ENCODE data around the gene TDRD6. TPM values are rescaled to one million over a fixed set of nuclear protein-coding genes. Genes with fewer than 3 reads are reported as not detected.
"Not testable (repeated sequence)": the region's sequence is repeated elsewhere in the genome, so short reads cannot be mapped to it uniquely, and the experiment has no call there.

Gene TDRD6
- total and polyA plus RNA-seq, 4 donors, result 0.44 to 3.8 (median 2.3) TPM

GRCh38 chr6:46734867-46735719 lies 47.4 kb downstream of the TDRD6 start, which contains the start of gene PLA2G7:
PLA2G7 (minus strand) TSS chr6:46735375; CDS start chr6:46722891, 12,484 bp downstream.
- Histone ChIP-seq H3K27me3 (ENCODE audit: control insufficient read depth, insufficient read depth, low read length) (no peaks in the 10 kb centered on the region), H3K4me1 (ENCODE audit: control insufficient read depth, insufficient read depth, low read length) (peaks cover 14% of the 10 kb centered on the region), H3K27ac (ENCODE audit: low read depth, low read length) (peak within 1 kb of the TSS; percentile 19), H3K36me3 (ENCODE audit: control insufficient read depth, insufficient read depth, low read length) (no peaks in the 10 kb centered on the region), H3K4me3 (ENCODE audit: low read depth, low read length) (peak within 1 kb of the TSS; percentile 59), H3K9me3 (ENCODE audit: control insufficient read depth, insufficient read depth, low read length) (no peaks in the 10 kb centered on the region)
- DNase-seq (ENCODE audit: low read depth in 4 of 6, low spot score in 6 of 6), result peak in 5 of 6 donors; percentile 18 to 79 (median 28)
- WGBS (ENCODE audit: insufficient coverage), result under 1% methylated on average over 73 of the region's 73 CpGs

GRCh38 chr6:46735720-46736031 lies 48.0 kb downstream of the TDRD6 start:
- H3K36me3 ChIP-seq (ENCODE audit: control insufficient read depth, insufficient read depth, low read length), result no peaks in the 10 kb centered on the region
- H3K27ac ChIP-seq (ENCODE audit: low read depth, low read length), result no peak overlapping the region
- DNase-seq (ENCODE audit: low read depth in 4 of 6, low spot score in 6 of 6), result peak in 3 of 6 donors; percentile 11 to 59 (median 24)
- peaks cover 14% of the 10 kb centered on the region for H3K4me1 ChIP-seq (ENCODE audit: control insufficient read depth, insufficient read depth, low read length)
- WGBS (ENCODE audit: insufficient coverage), result 21% methylated on average over 5 of the region's 8 CpGs
- no peaks in the 10 kb centered on the region for H3K27me3 ChIP-seq (ENCODE audit: control insufficient read depth, insufficient read depth, low read length)
- peak overlapping the region; percentile 59 for H3K4me3 ChIP-seq (ENCODE audit: low read depth, low read length)
- no peaks in the 10 kb centered on the region for H3K9me3 ChIP-seq (ENCODE audit: control insufficient read depth, insufficient read depth, low read length)

DNA sequence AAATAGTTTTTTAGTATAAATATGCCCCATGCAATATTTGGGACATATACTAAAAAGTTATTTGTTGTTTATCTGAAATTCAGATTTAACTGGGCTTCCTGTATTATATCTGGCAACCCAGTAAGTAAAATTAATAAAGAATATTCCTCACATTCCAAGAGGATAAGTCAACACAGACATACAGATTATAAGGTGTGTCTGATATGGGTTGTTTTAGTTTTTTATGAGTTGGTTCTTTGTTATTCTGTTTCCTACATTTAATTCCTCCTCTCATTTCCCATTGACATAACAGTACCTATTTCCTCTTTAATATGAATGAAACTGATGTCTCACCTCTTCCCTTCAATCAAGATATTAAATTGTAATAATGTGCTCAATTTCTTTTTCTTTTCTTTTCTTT lies 49.2 kb downstream of the TDRD6 start:
- Histone ChIP-seq H3K27ac (ENCODE audit: low read depth, low read length) (no peak overlapping the region), H3K9me3 (ENCODE audit: control insufficient read depth, insufficient read depth, low read length) (no peaks in the 10 kb centered on the region), H3K4me3 (ENCODE audit: low read depth, low read length) (no peak overlapping the region), H3K27me3 (ENCODE audit: control insufficient read depth, insufficient read depth, low read length) (no peaks in the 10 kb centered on the region), H3K36me3 (ENCODE audit: control insufficient read depth, insufficient read depth, low read length) (no peaks in the 10 kb centered on the region), H3K4me1 (ENCODE audit: control insufficient read depth, insufficient read depth, low read length) (peaks cover 14% of the 10 kb centered on the region)
- no peak for DNase-seq (ENCODE audit: low read depth in 4 of 6, low spot score in 6 of 6)

DNA sequence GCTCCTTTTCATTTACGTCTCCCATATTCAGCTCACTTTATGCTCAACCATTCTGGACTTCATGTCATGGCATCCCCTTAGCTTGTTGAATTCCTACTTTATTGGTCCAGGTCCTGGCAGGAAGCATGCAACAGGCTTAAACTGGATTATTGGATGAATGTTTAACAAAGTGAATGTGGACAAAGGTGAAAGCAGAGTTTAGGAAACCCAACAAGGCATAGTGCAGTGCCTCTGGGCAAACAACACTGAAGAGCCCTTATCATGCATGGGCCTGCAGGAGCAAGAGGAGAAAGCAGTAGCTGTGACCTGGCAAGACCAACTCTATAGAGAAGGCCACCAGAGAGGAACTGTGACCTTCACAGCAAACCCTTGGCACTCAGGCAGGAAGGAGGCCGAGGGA lies 53.8 kb downstream of the TDRD6 start:
- WGBS (ENCODE audit: insufficient coverage), result 80% methylated on average over 2 of the region's 2 CpGs
- Histone ChIP-seq H3K4me3 (ENCODE audit: low read depth, low read length) (no peak overlapping the region), H3K9me3 (ENCODE audit: control insufficient read depth, insufficient read depth, low read length) (no peaks in the 10 kb centered on the region), H3K36me3 (ENCODE audit: control insufficient read depth, insufficient read depth, low read length) (no peaks in the 10 kb centered on the region), H3K27ac (ENCODE audit: low read depth, low read length) (no peak overlapping the region), H3K4me1 (ENCODE audit: control insufficient read depth, insufficient read depth, low read length) (no peaks in the 10 kb centered on the region), H3K27me3 (ENCODE audit: control insufficient read depth, insufficient read depth, low read length) (no peaks in the 10 kb centered on the region)
- DNase-seq (ENCODE audit: low read depth in 4 of 6, low spot score in 6 of 6), result no peak

- Histone ChIP-seq H3K27ac (ENCODE audit: low read depth, low read length) (no peak overlapping the region), H3K36me3 (ENCODE audit: control insufficient read depth, insufficient read depth, low read length) (no peaks in the 10 kb centered on the region), H3K9me3 (ENCODE audit: control insufficient read depth, insufficient read depth, low read length) (no peaks in the 10 kb centered on the region), H3K4me1 (ENCODE audit: control insufficient read depth, insufficient read depth, low read length) (no peaks in the 10 kb centered on the region), H3K27me3 (ENCODE audit: control insufficient read depth, insufficient read depth, low read length) (no peaks in the 10 kb centered on the region), H3K4me3 (ENCODE audit: low read depth, low read length) (no peak overlapping the region)
- DNase-seq (ENCODE audit: low read depth in 4 of 6, low spot score in 6 of 6), result no peak
- no CpG with 5 or more reads among the region's 4 CpGs for WGBS (ENCODE audit: insufficient coverage)
These were observed 54.2 kb downstream of the TDRD6 start for GRCh38 chr6:46741910-46742309.

DNA sequence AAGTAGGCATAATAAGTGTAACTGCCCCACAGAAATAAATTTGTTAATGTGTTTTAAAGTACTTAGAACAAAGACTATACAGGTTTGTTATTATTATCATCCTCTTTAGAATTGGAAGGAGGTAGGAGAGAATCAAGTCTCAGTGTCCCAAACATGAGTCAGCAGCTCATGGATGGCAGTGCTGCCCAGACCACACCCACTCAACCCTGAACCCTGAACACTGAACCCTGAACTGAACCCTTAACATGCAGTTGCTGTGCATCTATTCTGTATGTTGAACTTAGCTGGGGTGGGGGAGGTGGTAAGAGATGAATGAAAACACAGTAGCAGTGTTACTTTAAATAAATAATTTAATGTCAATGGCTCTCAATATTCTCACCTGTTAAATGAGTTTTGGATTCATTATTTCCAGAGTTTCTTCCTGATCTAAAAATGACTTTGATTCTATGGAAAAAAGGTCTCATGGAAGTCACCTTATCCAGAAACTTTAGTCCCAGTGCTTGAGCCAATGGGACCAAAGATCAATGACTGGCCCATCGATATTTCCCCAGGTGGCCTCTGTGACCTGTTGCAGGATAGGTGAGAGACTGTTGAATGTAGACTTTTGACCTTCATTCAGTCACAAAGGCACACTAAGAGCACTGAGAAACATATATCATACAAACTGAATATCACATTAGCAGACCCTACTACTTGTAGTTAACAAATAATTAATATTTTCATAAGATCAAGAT lies 55.9 kb downstream of the TDRD6 start:
- WGBS (ENCODE audit: insufficient coverage), result no CpG with 5 or more reads among the region's 1 CpG
- H3K36me3 ChIP-seq (ENCODE audit: control insufficient read depth, insufficient read depth, low read length), result no peaks in the 10 kb centered on the region
- no peaks in the 10 kb centered on the region for H3K9me3 ChIP-seq (ENCODE audit: control insufficient read depth, insufficient read depth, low read length)

GRCh38 chr6:46744159-46744725 lies 56.6 kb downstream of the TDRD6 start:
- not testable (repeated sequence) for H3K4me1 ChIP-seq (ENCODE audit: control insufficient read depth, insufficient read depth, low read length); DNase-seq (ENCODE audit: low read depth in 4 of 6, low spot score in 6 of 6); H3K9me3 ChIP-seq (ENCODE audit: control insufficient read depth, insufficient read depth, low read length); H3K27ac ChIP-seq (ENCODE audit: low read depth, low read length); H3K4me3 ChIP-seq (ENCODE audit: low read depth, low read length); H3K36me3 ChIP-seq (ENCODE audit: control insufficient read depth, insufficient read depth, low read length); H3K27me3 ChIP-seq (ENCODE audit: control insufficient read depth, insufficient read depth, low read length)
- WGBS (ENCODE audit: insufficient coverage), result no CpG with 5 or more reads among the region's 3 CpGs

More for the DNA sequence above, 55.9 kb downstream of the TDRD6 start:
- Histone ChIP-seq H3K4me1 (ENCODE audit: control insufficient read depth, insufficient read depth, low read length) (no peaks in the 10 kb centered on the region), H3K27me3 (ENCODE audit: control insufficient read depth, insufficient read depth, low read length) (no peaks in the 10 kb centered on the region), H3K4me3 (ENCODE audit: low read depth, low read length) (no peak overlapping the region), H3K27ac (ENCODE audit: low read depth, low read length) (no peak overlapping the region)
- no peak for DNase-seq (ENCODE audit: low read depth in 4 of 6, low spot score in 6 of 6)

DNA sequence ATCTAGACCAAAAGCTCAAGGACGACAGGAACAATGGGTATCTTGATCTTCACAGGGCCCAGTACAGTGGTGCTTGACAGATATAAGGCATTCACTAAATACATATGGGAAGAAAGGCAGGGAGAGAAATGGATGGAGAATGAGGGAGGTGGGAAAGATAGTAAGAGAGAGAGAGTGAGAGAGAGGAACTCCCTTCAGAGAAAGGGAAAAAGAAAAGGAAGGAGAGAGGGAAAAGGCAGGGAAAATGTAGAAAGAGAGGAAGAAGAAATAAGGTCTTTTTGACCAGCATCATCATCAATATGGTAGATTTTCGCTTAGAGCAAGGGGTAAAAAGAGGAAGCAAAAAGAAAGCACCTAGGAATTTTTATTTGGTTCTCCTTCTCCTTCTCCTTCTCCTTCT lies 58.3 kb downstream of the TDRD6 start:
- WGBS (ENCODE audit: insufficient coverage), result no CpG with 5 or more reads among the region's 2 CpGs
- DNase-seq (ENCODE audit: low read depth in 4 of 6, low spot score in 6 of 6), result no peak

DNA sequence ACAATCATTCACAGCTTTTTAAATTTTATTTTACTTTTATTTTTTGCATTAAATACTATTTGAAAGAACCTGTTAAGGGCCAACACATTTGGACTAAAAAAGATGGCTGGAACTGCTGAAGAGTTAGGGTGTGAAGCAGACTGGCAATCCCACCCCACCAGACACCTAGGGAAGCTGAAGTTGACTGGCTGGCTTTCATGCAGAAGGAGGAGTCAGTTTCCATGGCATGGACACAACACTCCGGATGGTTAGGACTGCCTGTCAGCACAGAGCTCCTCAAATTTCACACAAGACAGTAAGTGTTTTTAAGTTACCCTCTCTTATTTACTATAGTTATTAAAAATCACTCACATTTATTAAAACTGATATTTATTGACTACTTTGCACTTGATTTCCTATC lies 59.0 kb downstream of the TDRD6 start, which contains the start of gene ANKRD66:
ANKRD66 (plus strand) TSS at position 238 of the 400 bp plus-strand sequence. CDS start 5,016 bp downstream, outside the sequence.
- Histone ChIP-seq H3K36me3 (ENCODE audit: control insufficient read depth, insufficient read depth, low read length) (no peaks in the 10 kb centered on the region), H3K27me3 (ENCODE audit: control insufficient read depth, insufficient read depth, low read length) (no peaks in the 10 kb centered on the region), H3K27ac (ENCODE audit: low read depth, low read length) (no peak within 1 kb of the TSS), H3K4me3 (ENCODE audit: low read depth, low read length) (no peak within 1 kb of the TSS), H3K9me3 (ENCODE audit: control insufficient read depth, insufficient read depth, low read length) (no peaks in the 10 kb centered on the region), H3K4me1 (ENCODE audit: control insufficient read depth, insufficient read depth, low read length) (no peaks in the 10 kb centered on the region)
- WGBS (ENCODE audit: insufficient coverage), result no CpG with 5 or more reads among the region's 1 CpG
- DNase-seq (ENCODE audit: low read depth in 4 of 6, low spot score in 6 of 6), result peak in 1 of 6 donors; percentile 34

More for the DNA sequence above, 58.3 kb downstream of the TDRD6 start:
- Histone ChIP-seq H3K4me1 (ENCODE audit: control insufficient read depth, insufficient read depth, low read length) (no peaks in the 10 kb centered on the region), H3K4me3 (ENCODE audit: low read depth, low read length) (no peak overlapping the region), H3K9me3 (ENCODE audit: control insufficient read depth, insufficient read depth, low read length) (no peaks in the 10 kb centered on the region), H3K27me3 (ENCODE audit: control insufficient read depth, insufficient read depth, low read length) (no peaks in the 10 kb centered on the region), H3K36me3 (ENCODE audit: control insufficient read depth, insufficient read depth, low read length) (no peaks in the 10 kb centered on the region), H3K27ac (ENCODE audit: low read depth, low read length) (no peak overlapping the region)
